CD14-positive monocyte (primary cell): Measurements from ENCODE around the gene ANXA2. TPM values are rescaled to one million over a fixed set of nuclear protein-coding genes. Genes with fewer than 3 reads are reported as not detected.

ENCODE experiments used
- DNase-seq, 3 donors: peaks; one replicate each; pipeline ENCODE4 v3.0.0-alpha.2; 2011 to 2022
- H2AFZ ChIP-seq: 2 replicates; pipeline ENCODE4 v1.6.0; 2012; ENCODE audit warnings: mild to moderate bottlenecking, low read depth, low read length, inconsistent platforms; ENCODE audit not compliant: insufficient read depth, poor library complexity, severe bottlenecking
- H3K27ac ChIP-seq, 2 donors: 1 replicate in 1 of 2; 2 replicates in 1 of 2; pipeline ENCODE4 v1.5.1; 2012 to 2013; ENCODE audit warnings: low read length in 2 of 2, control low read depth in 1 of 2, inconsistent platforms in 1 of 2, low read depth in 1 of 2, mild to moderate bottlenecking in 1 of 2
- H3K27me3 ChIP-seq, 2 donors: one replicate each; pipeline versions ENCODE4 v1.6.0 to v1.6.1; 2011 to 2013; ENCODE audit warnings: low read length in 2 of 2; ENCODE audit not compliant: control insufficient read depth in 2 of 2, insufficient read depth in 2 of 2
- H3K36me3 ChIP-seq, 2 donors: replicated peaks in 1 of 2; 1 replicate in 1 of 2; 2 replicates in 1 of 2; pipeline versions ENCODE4 v1.5.1 to v1.6.1; 2012 to 2013; ENCODE audit warnings: low read length in 2 of 2, control low read depth in 1 of 2, inconsistent platforms in 1 of 2, mild to moderate bottlenecking in 1 of 2; ENCODE audit not compliant: insufficient read depth in 2 of 2, control insufficient read depth in 1 of 2
- H3K4me1 ChIP-seq, 2 donors: 1 replicate in 1 of 2; 2 replicates in 1 of 2; pipeline versions ENCODE4 v1.5.1 to v1.6.1; 2012 to 2013; ENCODE audit warnings: low read length in 2 of 2, control low read depth in 1 of 2, inconsistent platforms in 1 of 2, mild to moderate bottlenecking in 1 of 2, moderate library complexity in 1 of 2; ENCODE audit not compliant: insufficient read depth in 2 of 2, control insufficient read depth in 1 of 2
- H3K4me2 ChIP-seq: replicated peaks from 2 replicates; pipeline ENCODE3; 2012; ENCODE audit warnings: low read length, moderate library complexity, mild to moderate bottlenecking; ENCODE audit not compliant: poor library complexity, severe bottlenecking; ENCODE audit errors: extremely low read depth
- H3K4me3 ChIP-seq, 3 experiments: fragments of 200-600 bp in 1 of 3; sonication (generic) in 1 of 3; replicated peaks in 1 of 3; 1 replicate in 2 of 3; 2 replicates in 1 of 3; pipeline ENCODE4 v1.5.1; 2011 to 2013; ENCODE audit warnings: low read length in 3 of 3, mild to moderate bottlenecking in 3 of 3, control low read depth in 2 of 3, low read depth in 2 of 3, inconsistent platforms in 1 of 3, moderate library complexity in 1 of 3
- H3K79me2 ChIP-seq: 2 replicates; pipeline ENCODE4 v1.6.0; 2012; ENCODE audit warnings: mild to moderate bottlenecking, control low read depth, inconsistent platforms, low read length, moderate library complexity; ENCODE audit not compliant: insufficient read depth
- H3K9ac ChIP-seq: 2 replicates; pipeline ENCODE4 v1.6.0; 2017; ENCODE audit warnings: low read length, mild to moderate bottlenecking; ENCODE audit not compliant: insufficient read depth, poor library complexity, severe bottlenecking
- H3K9me3 ChIP-seq, 2 donors: replicated peaks in 1 of 2; 1 replicate in 1 of 2; 2 replicates in 1 of 2; pipeline versions ENCODE4 v1.5.1 to v1.6.1; 2012 to 2013; ENCODE audit warnings: low read length in 2 of 2, control low read depth in 1 of 2; ENCODE audit not compliant: control insufficient read depth in 1 of 2, insufficient read depth in 1 of 2
- H4K20me1 ChIP-seq: 2 replicates; pipeline ENCODE4 v1.6.0; 2012; ENCODE audit warnings: mild to moderate bottlenecking, low read length, control low read depth, moderate library complexity; ENCODE audit not compliant: insufficient read depth
- H3K27ac Mint-ChIP-seq, 7 donors: one replicate each; pipeline ENCODE4 v1.8.0; 2020; ENCODE audit warnings: mild to moderate bottlenecking in 7 of 7, mixed read lengths in 7 of 7, moderate library complexity in 6 of 7, inconsistent platforms in 2 of 7
- H3K27me3 Mint-ChIP-seq, 3 donors: one replicate each; pipeline ENCODE4 v1.8.0; 2021 to 2022; ENCODE audit warnings: low read depth in 3 of 3, mild to moderate bottlenecking in 3 of 3, mixed read lengths in 3 of 3, moderate library complexity in 3 of 3, inconsistent platforms in 1 of 3
- H3K36me3 Mint-ChIP-seq, 2 donors: one replicate each; pipeline ENCODE4 v1.8.0; 2020; ENCODE audit warnings: mixed read lengths in 2 of 2, inconsistent platforms in 1 of 2, mild to moderate bottlenecking in 1 of 2
- H3K4me1 Mint-ChIP-seq: one replicate; pipeline ENCODE4 v1.8.0; 2020; ENCODE audit warnings: mild to moderate bottlenecking, mixed read lengths
- H3K4me3 Mint-ChIP-seq, 2 donors: one replicate each; pipeline ENCODE4 v1.8.0; 2020; ENCODE audit warnings: mild to moderate bottlenecking in 2 of 2, mixed read lengths in 2 of 2, moderate library complexity in 1 of 2
- H3K9me3 Mint-ChIP-seq, 7 donors: one replicate each; pipeline ENCODE4 v1.8.0; 2020 to 2022; ENCODE audit warnings: mixed read lengths in 7 of 7, mild to moderate bottlenecking in 6 of 7, moderate library complexity in 6 of 7, inconsistent platforms in 2 of 7
- WGBS: methylation state at CpG from one replicate; pipeline ENCODE4 v1.1.5; 2013; ENCODE audit warnings: missing lambda C conversion rate; ENCODE audit not compliant: insufficient coverage; 5-methylcytosine and 5-hydroxymethylcytosine counted together
- intact Hi-C, 2 donors: fragments of 100-400 bp; cut with micrococcal nuclease; formaldehyde crosslinking; loops; one replicate each; pipeline versions ENCODE4 v1.15.0 to v1.15.1; 2023
- polyA plus RNA-seq, 3 donors: library from polyadenylated mRNA; depleted of rRNA in 1 of 3; unstranded in 2 of 3; stranded (reverse) in 1 of 3; fragments of 300-500 nt in 2 of 3; fragments of >200 nt in 1 of 3; fragmentation: Illumina TruSeq in 2 of 3; gene quantifications; 1 replicate in 2 of 3; 2 replicates in 1 of 3; pipeline ENCODE4 v1.2.3, GENCODE V29; 2012 to 2021
- TF ChIP-seq, protein P1 (sequence below): fragments of 200-600 bp; IDR thresholded peaks from one replicate; pipeline ENCODE4 v1.8.0; 2022; ENCODE audit warnings: antibody characterized with exemption, mild to moderate bottlenecking

ANXA2 gene
- polyA plus RNA-seq, 3 donors = 966 to 2,079 (median 2,046) TPM

- peak overlapping the region in 1 of 7 donors; percentile 6 for H3K27ac Mint-ChIP-seq
- no CpG with 5 or more reads among the region's 8 CpGs for WGBS
Measured at GRCh38 chr15:60344461-60344860, 53.3 kb downstream of the ANXA2 start.

GRCh38 chr15:60343221-60343970 lies 54.4 kb downstream of the ANXA2 start:
- Mint-ChIP-seq H3K27ac (peak overlapping the region in 4 of 7 donors; percentile 30 to 71 (median 36)), H3K27me3 (peaks cover 0 to 3% (median 2%) of the 10 kb centered on the region in 3 donors), H3K4me1 (no peaks in the 10 kb centered on the region), H3K9me3 (no peaks in the 10 kb centered on the region), H3K36me3 (peaks cover 33 to 40% of the 10 kb centered on the region in 2 donors), H3K4me3 (no peak overlapping the region)
- WGBS = no CpG with 5 or more reads among the region's 5 CpGs
- H3K27me3 ChIP-seq = no peaks in the 10 kb centered on the region
- no peak overlapping the region for H3K9ac ChIP-seq
- intact Hi-C loops = no loop called here
- no peaks in the 10 kb centered on the region for H3K79me2 ChIP-seq
- H2AFZ ChIP-seq = no peak overlapping the region
- peaks cover 30 to 46% of the 10 kb centered on the region in 2 donors for H3K36me3 ChIP-seq
- TF ChIP-seq, protein P1, sequence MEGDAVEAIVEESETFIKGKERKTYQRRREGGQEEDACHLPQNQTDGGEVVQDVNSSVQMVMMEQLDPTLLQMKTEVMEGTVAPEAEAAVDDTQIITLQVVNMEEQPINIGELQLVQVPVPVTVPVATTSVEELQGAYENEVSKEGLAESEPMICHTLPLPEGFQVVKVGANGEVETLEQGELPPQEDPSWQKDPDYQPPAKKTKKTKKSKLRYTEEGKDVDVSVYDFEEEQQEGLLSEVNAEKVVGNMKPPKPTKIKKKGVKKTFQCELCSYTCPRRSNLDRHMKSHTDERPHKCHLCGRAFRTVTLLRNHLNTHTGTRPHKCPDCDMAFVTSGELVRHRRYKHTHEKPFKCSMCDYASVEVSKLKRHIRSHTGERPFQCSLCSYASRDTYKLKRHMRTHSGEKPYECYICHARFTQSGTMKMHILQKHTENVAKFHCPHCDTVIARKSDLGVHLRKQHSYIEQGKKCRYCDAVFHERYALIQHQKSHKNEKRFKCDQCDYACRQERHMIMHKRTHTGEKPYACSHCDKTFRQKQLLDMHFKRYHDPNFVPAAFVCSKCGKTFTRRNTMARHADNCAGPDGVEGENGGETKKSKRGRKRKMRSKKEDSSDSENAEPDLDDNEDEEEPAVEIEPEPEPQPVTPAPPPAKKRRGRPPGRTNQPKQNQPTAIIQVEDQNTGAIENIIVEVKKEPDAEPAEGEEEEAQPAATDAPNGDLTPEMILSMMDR = no peak
- no peak overlapping the region for H3K4me3 ChIP-seq
- H3K4me1 ChIP-seq = no peaks in the 10 kb centered on the region
- peaks cover 45% of the 10 kb centered on the region for H4K20me1 ChIP-seq
- H3K27ac ChIP-seq = peak overlapping the region in 1 of 2 donors; percentile 13
- H3K4me2 ChIP-seq = no peak overlapping the region
- peak in 1 of 3 donors; percentile 33 for DNase-seq
- no peaks in the 10 kb centered on the region for H3K9me3 ChIP-seq

More at GRCh38 chr15:60344461-60344860, 53.3 kb downstream of the ANXA2 start:
- H3K79me2 ChIP-seq = no peaks in the 10 kb centered on the region
- no peaks in the 10 kb centered on the region for H3K9me3 Mint-ChIP-seq
- H3K4me1 Mint-ChIP-seq = no peaks in the 10 kb centered on the region
- TF ChIP-seq, protein P1 = no peak
- H3K27me3 Mint-ChIP-seq = peaks cover 0 to 3% (median 2%) of the 10 kb centered on the region in 3 donors
- H4K20me1 ChIP-seq = peaks cover 55% of the 10 kb centered on the region
- H3K9ac ChIP-seq = no peak overlapping the region
- peak overlapping the region in 1 of 2 donors; percentile 13 for H3K27ac ChIP-seq
- no peaks in the 10 kb centered on the region for H3K27me3 ChIP-seq
- no peaks in the 10 kb centered on the region for H3K9me3 ChIP-seq
- no peak for DNase-seq
- H3K4me1 ChIP-seq = no peaks in the 10 kb centered on the region
- H3K4me3 ChIP-seq = no peak overlapping the region
- H3K36me3 ChIP-seq = peaks cover 40 to 56% of the 10 kb centered on the region in 2 donors
- intact Hi-C loops = no loop called here
- H2AFZ ChIP-seq = no peak overlapping the region
- peaks cover 42 to 51% of the 10 kb centered on the region in 2 donors for H3K36me3 Mint-ChIP-seq
- no peak overlapping the region for H3K4me3 Mint-ChIP-seq
- H3K4me2 ChIP-seq = no peak overlapping the region
